ENCODE measurements around the gene OR51G2. TPM values are rescaled to one million over a fixed set of nuclear protein-coding genes. Genes with fewer than 3 reads are reported as not detected.

OR51G2 gene
- polyA plus RNA-seq, 1 of the 3 experiments (the other 2 are of a cell fraction), result not detected

- Histone ChIP-seq H3K4me2 (no peak within 1 kb of the TSS), H2AFZ (ENCODE audit: low read depth) (no peak within 1 kb of the TSS), H3K9me2 (no peaks in the 10 kb centered on the region), H3K27ac (ENCODE audit: low read depth in 2 of 2, low read length in 1 of 2) (no peak within 1 kb of the TSS), H3K4me1 (ENCODE audit: control insufficient read depth in 1 of 2, insufficient read depth in 2 of 2, low read depth in 1 of 2, low read length in 1 of 2) (no peaks in the 10 kb centered on the region), H3F3A (replicated peaks; ENCODE audit: insufficient read depth) (no peaks in the 10 kb centered on the region), H3K79me2 (ENCODE audit: insufficient read depth) (no peaks in the 10 kb centered on the region), H3K9me3 (no peaks in the 10 kb centered on the region), H4K20me1 (ENCODE audit: insufficient read depth) (no peaks in the 10 kb centered on the region), H3K9ac (no peak within 1 kb of the TSS), H3K36me3 (replicated peaks in 1 of 2; ENCODE audit: control insufficient read depth in 1 of 2, insufficient read depth in 2 of 2, low read length in 1 of 2) (no peaks in the 10 kb centered on the region), H3K4me3 (ENCODE audit: low read depth in 2 of 2, low read length in 1 of 2) (no peak within 1 kb of the TSS), H3K27me3 (ENCODE audit: insufficient read depth) (no peaks in the 10 kb centered on the region)
- WGBS (ENCODE audit: low lambda C conversion rate), result 3% methylated on average over 8 of the region's 8 CpGs
- ChIA-PET CTCF (no interaction called here), POLR2A (no interaction called here)
- no peak for TF ChIP-seq TAF1 (IDR thresholded peaks at IDR 0.05; ENCODE audit: borderline replicate concordance, low read depth, low read length)
- TF ChIP-seq POLR2AphosphoS5 (IDR thresholded peaks at IDR 0.05; ENCODE audit: low read depth, low read length), result no peak
- TF ChIP-seq SMC3 (IDR thresholded peaks at IDR 0.05; ENCODE audit: low read depth, low read length), result no peak
- TF ChIP-seq CTCF (IDR thresholded peaks at IDR 0.05), result no peak
- TF ChIP-seq RAD21 (IDR thresholded peaks at IDR 0.05; ENCODE audit: low read length), result no peak
- no peak for TF ChIP-seq ELF1 (IDR thresholded peaks at IDR 0.05)
- TF ChIP-seq FOXM1 (IDR thresholded peaks at IDR 0.05; ENCODE audit: low read depth), result no peak
- TF ChIP-seq FOXJ3 (CRISPR knock-in tag; IDR thresholded peaks at IDR 0.05), result no peak
- TF ChIP-seq TEAD4 (IDR thresholded peaks at IDR 0.05; ENCODE audit: borderline replicate concordance, insufficient read depth), result no peak
- TF ChIP-seq NRF1 (IDR thresholded peaks at IDR 0.05; ENCODE audit: low read depth, low read length), result no peak
- DNase-seq, result no peak
These were observed 37.2 kb downstream of the OR51G2 start, which contains the start of gene OR51T1 for GRCh38 chr11:4881860-4882500. TSS of gene OR51T1 (plus strand) at chr11:4881900. CDS start at chr11:4881900, 0 bp downstream.

GRCh38 chr11:4881188-4881587 lies 38.0 kb downstream of the OR51G2 start:
- Histone ChIP-seq H3K4me1 (ENCODE audit: control insufficient read depth in 1 of 2, insufficient read depth in 2 of 2, low read depth in 1 of 2, low read length in 1 of 2) (no peaks in the 10 kb centered on the region), H3K9me3 (no peaks in the 10 kb centered on the region), H3K9ac (no peak overlapping the region), H4K20me1 (ENCODE audit: insufficient read depth) (no peaks in the 10 kb centered on the region), H3K79me2 (ENCODE audit: insufficient read depth) (no peaks in the 10 kb centered on the region), H3K4me2 (no peak overlapping the region), H3K36me3 (replicated peaks in 1 of 2; ENCODE audit: control insufficient read depth in 1 of 2, insufficient read depth in 2 of 2, low read length in 1 of 2) (no peaks in the 10 kb centered on the region), H2AFZ (ENCODE audit: low read depth) (no peak overlapping the region), H3K27me3 (ENCODE audit: insufficient read depth) (no peaks in the 10 kb centered on the region), H3K4me3 (ENCODE audit: low read depth in 2 of 2, low read length in 1 of 2) (no peak overlapping the region), H3F3A (replicated peaks; ENCODE audit: insufficient read depth) (no peaks in the 10 kb centered on the region), H3K9me2 (no peaks in the 10 kb centered on the region), H3K27ac (ENCODE audit: low read depth in 2 of 2, low read length in 1 of 2) (no peak overlapping the region)
- CTCF ChIA-PET, result no interaction called here
- POLR2A ChIA-PET, result no interaction called here
- 1% methylated on average over 4 of the region's 4 CpGs for WGBS (ENCODE audit: low lambda C conversion rate)
- DNase-seq, result no peak
- no peak for TF ChIP-seq GATA2 (CRISPR knock-in tag; IDR thresholded peaks at IDR 0.05)
- TF ChIP-seq JUND (IDR thresholded peaks at IDR 0.05), result no peak

Data from SK-N-SH (cell line).